Measurements from ENCODE around the gene SURF6. TPM values are rescaled to one million over a fixed set of nuclear protein-coding genes. Genes with fewer than 3 reads are reported as not detected.
A peak's percentile ranks its signal among the peaks of the same experiment; 100 is the strongest.
"Not testable (repeated sequence)": the region's sequence is repeated elsewhere in the genome, so short reads cannot be mapped to it uniquely, and the experiment has no call there.

The SURF6 gene
- total RNA-seq, 1 donor from 2014 or later = 5.3 TPM

DNA sequence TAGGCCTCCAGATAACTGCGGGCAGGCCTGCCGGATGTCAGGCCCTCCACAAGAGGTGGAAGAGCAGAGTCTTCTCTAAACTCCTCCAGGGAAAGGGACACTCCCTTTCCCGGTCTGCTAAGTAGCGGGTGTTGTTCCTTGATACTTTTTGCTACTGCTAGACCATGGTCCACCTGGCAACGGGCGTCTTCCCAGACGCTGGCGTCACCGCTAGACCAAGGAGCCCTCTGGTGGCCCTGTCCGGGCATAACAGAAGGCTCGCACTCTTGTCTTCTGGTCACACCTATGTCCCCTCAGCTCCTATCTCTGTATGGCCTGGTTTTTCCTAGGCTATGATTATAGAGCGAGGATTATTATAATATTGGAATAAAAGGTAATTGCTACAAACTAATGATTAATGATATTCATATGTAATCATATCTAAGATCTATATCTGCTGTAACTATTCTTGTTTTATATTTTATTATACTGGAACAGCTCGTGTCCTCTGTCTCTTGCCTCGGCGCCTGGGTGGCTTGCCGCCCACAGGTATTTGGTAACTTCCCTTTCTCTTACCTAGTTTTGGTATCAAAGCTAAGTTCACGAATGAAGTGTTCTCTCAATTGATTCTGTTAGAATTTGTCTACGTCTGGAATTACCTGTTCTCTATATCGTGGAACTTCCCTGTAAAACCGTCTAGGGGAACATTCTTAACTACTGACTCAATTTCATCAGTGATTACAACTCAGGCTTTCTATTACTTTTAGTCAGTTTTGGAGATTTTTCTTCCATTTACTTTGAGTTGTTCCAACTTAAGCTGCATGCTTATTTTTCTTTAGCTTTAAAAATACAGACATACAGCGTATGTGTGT is 6.5 kb downstream of the SURF6 start:
- H3K4me1 ChIP-seq; H3K27me3 ChIP-seq; H3K9me3 ChIP-seq; H3K4me3 ChIP-seq; intact Hi-C loops (cut with DNase I); H3K27ac ChIP-seq: not testable (repeated sequence)
- DNase-seq (ENCODE audit: low spot score in 2 of 2) = peak in 1 of 2 donors; percentile 25
- TF ChIP-seq CTCF (IDR thresholded peaks at IDR 0.05) = peak; percentile 13 to 51 (median 38)
- H3K36me3 ChIP-seq = peaks cover 36 to 42% of the 10 kb centered on the region in 2 donors

DNA sequence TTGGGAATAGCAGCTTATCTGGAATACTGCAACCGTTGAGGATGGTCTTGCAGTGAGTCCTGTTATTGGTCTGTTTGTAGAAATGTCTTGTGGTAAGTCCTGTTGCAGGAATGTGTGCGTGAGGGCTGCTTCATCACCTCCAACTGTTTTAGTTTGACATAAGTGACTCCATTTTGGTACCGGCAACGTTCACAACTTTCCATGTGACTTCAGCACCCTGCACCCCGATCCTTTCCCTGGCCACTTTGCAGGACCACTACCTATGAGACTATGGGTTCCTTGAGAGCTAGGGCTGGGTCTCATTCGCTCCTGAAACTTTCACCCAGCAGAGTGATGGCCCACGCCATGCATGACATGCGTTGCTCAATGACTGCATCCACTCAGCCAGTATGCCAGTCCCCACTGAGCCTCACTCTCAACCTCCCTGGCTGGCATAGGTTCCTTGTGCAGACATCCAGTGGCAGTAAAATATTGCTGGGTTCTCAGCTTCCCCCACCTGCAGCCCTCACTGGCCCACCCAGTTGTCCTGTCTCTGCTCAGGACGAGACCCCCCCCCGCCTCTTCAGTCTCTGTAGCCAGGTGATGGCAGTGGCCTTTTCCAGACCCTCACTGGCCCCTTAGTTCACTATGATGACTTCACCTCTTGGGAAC is 8.0 kb downstream of the SURF6 start:
- H3K4me3 ChIP-seq = no peak overlapping the region
- H3K9me3 ChIP-seq = no peaks in the 10 kb centered on the region
- intact Hi-C loops (cut with DNase I) = no loop called here
- no peaks in the 10 kb centered on the region for H3K27me3 ChIP-seq
- no peaks in the 10 kb centered on the region for H3K4me1 ChIP-seq
- peaks cover 20 to 27% of the 10 kb centered on the region in 2 donors for H3K36me3 ChIP-seq
- no peak overlapping the region for H3K27ac ChIP-seq
- no peak for TF ChIP-seq CTCF (IDR thresholded peaks at IDR 0.05)
- DNase-seq (ENCODE audit: low spot score in 2 of 2) = peak in 1 of 2 donors; percentile 19

- peaks cover 11 to 18% of the 10 kb centered on the region in 2 donors for H3K36me3 ChIP-seq
- H3K9me3 ChIP-seq; H3K27me3 ChIP-seq; H3K4me1 ChIP-seq; H3K27ac ChIP-seq; intact Hi-C loops (cut with DNase I); H3K4me3 ChIP-seq: not testable (repeated sequence)
- peak in 1 of 2 donors; percentile 5 for DNase-seq (ENCODE audit: low spot score in 2 of 2)
Observed at GRCh38 chr9:133327021-133327420, 9.0 kb downstream of the SURF6 start.

DNA sequence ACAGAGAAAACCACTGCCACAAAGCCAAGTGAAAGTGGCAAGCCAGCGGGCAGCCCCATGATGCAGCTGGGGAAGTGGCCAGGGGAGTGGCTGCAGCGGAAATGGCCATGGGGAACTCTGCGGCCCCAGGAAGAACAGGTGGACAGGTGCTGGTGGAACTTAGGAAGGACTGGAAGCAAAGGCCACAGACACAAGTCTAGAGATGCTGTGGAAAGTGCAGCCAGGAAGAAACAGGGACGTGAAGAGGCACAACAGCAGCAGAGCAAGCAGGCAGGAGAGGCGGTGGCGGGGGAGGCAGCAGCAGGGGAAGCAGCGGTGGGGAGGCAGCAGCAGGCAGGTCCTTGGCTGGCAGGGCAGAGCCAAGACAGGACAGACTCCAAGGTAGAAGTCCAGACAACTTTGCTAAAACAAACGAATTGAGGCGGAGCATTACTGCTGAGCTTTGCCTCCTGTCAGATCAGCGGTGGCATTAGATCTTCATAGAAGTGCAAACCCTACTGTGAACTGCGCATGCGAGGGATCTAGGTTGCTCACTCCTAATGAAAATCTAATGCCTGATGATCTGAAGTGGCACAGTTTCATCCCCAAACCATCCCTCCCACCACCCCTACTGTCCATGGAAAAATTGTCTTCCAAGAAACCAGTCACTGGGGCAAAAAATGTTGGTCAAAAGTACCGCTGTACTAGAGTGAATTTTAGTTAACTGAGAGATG is 11.8 kb downstream of the SURF6 start:
- intact Hi-C loops (cut with DNase I) = no loop called here

DNA sequence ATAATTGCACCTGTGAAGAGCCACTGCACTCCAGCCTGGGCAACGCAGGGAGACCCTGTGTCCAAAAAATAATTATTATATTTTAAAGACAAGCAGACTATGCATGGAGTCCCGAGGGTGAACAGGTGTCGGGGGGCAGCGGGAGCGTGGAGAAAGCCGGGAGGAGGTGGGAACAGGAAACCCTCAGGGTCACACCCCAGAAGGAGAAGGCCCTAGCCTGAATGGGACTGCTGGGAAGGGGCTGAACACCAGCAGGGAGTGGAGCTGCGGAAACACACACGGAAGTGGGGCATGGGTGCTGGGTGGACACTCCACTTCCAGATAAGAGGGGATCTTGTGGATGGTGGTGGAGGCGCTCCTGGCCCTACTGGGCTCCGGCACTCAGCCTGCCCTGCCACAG is 12.8 kb downstream of the SURF6 start:
- H3K36me3 ChIP-seq = no peaks in the 10 kb centered on the region
- H3K4me1 ChIP-seq = no peaks in the 10 kb centered on the region
- no peak for TF ChIP-seq CTCF (IDR thresholded peaks at IDR 0.05)
- H3K9me3 ChIP-seq = no peaks in the 10 kb centered on the region
- intact Hi-C loops (cut with DNase I) = no loop called here
- no peak overlapping the region for H3K27ac ChIP-seq
- DNase-seq (ENCODE audit: low spot score in 2 of 2) = peak in 1 of 2 donors; percentile 16
- no peaks in the 10 kb centered on the region for H3K27me3 ChIP-seq
- H3K4me3 ChIP-seq = no peak overlapping the region

More for the DNA sequence above, 11.8 kb downstream of the SURF6 start:
- no peak for TF ChIP-seq CTCF (IDR thresholded peaks at IDR 0.05)
- no peaks in the 10 kb centered on the region for H3K4me1 ChIP-seq
- no peaks in the 10 kb centered on the region for H3K27me3 ChIP-seq
- DNase-seq (ENCODE audit: low spot score in 2 of 2) = peak in 1 of 2 donors; percentile 37
- no peaks in the 10 kb centered on the region for H3K9me3 ChIP-seq
- H3K27ac ChIP-seq = no peak overlapping the region
- no peak overlapping the region for H3K4me3 ChIP-seq
- H3K36me3 ChIP-seq = no peaks in the 10 kb centered on the region
